HUDEP-2 (cell line): Measurements from ENCODE around the gene PRKN.

Source experiments
- DNase-seq, 76 experiments: peaks; one replicate each; lab custom pipeline; 2025; ENCODE audit not compliant: unreplicated experiment in 76 of 76; lab: John Stamatoyannopoulos, UW

The PRKN gene

GRCh38 chr6:162262466-162263196 lies 464.9 kb downstream of the PRKN start:
- no peak for DNase-seq

DNA sequence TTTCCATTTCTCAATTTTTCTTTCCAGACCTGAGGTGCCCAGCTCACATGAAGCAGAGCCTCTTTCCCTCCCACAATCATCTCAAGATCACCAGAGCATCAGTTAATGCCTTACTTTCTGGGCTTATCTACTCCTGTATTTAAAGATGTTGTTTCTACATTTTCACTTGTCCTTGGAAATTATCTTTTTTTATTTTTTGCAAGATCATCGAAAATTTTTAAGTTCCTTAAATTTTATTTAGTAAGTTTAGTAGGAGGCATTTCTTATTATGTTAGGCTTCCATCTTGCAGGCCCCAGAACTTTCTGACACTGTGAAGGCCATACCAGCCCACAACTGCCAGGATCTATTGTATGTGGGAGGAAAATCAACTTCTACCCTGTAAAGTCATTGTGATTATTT lies 466.0 kb downstream of the PRKN start:
- no peak for DNase-seq

GRCh38 chr6:162260027-162260426 lies 467.5 kb downstream of the PRKN start:
- DNase-seq: no peak

DNA sequence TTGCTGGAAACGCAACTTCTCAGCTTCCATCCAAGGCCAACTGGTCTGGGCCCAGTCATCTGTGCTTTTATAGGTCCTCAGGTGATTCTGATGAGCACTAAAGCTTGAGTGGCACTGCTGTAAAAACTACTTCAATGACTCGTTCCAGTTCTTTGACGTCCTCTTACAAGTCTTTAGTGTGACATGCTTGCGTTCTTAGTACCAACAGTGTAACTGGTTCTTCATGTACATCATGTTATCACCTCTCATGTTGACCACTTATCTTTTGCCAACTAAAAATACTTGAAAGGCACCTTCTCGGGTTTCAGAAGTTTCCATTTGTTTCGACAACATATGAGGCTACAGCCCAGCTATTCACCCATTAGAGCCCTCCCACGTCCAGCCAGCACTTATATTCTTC lies 468.9 kb downstream of the PRKN start:
- DNase-seq: no peak

DNA sequence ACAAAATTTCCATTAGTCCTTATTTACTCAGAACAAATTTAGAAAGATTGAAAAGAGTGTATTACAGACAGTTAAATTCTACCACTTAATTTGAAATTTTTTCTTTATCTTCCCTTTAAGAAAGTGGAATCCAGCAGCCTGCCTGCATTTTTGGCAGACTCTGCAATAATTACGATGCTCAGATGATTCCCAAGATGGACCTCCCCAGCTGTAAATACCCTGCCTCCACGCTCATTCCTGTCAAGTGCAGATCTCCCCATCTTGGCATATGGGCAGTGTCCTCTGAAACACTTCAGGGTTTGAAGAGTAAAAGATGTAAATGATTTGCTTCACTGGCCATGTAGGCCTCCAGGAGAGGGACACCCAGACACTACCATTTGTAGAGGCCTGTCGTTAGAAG lies 471.2 kb downstream of the PRKN start:
- no peak for DNase-seq

DNA sequence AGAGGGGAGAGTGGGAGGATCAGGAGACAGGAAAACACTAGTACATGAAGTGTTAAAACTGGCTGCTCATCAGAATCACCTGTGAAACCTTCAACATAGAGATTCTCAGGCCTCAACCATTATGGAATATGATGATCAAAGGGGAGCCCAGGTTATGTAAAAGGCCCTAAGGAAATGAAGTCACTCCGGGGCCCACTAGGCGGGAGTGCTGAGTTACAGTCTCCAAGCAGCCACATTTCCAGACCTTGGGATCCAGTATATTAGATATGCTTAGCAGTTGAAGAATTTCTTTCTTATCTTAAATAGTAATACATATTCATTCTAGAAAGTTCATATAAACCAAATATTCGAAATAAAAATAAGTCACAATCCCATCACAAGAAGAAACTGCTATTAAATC lies 476.3 kb downstream of the PRKN start:
- DNase-seq: no peak

DNA sequence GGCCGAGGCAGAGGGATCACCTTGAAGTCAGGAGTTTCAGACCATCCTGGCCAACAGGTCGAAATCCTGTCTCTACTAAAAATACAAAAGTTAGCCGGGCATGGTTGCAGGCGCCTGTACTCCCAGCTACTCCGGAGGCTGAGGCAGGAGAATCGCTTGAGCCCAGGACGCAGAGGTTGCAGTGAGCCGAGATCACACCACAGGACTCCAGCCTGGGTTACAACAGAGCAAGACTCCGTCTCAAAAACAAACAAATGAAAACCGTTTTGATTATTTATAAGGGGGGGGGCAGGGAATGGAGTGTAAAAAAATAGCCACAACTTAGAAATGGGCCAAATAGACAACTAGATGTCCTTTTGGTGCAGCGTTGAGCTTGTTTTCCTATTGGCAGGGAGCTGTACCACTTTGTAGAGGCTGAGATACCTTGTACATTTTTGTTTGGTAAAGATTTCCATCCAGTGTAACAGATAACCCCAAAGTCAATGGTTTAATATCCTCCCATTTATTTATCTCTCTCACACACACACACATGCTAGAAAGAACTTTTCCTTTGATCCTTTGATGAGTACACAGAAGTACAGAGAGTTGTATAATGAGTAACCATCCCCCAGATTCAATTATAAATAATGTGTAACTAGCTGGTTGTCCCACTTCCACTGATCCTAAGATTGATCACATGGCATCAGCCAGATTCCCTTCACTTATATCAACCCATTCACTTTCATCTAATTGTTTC lies 477.5 kb downstream of the PRKN start:
- DNase-seq: no peak

GRCh38 chr6:162245830-162246420 lies 481.6 kb downstream of the PRKN start:
- DNase-seq: no peak

DNA sequence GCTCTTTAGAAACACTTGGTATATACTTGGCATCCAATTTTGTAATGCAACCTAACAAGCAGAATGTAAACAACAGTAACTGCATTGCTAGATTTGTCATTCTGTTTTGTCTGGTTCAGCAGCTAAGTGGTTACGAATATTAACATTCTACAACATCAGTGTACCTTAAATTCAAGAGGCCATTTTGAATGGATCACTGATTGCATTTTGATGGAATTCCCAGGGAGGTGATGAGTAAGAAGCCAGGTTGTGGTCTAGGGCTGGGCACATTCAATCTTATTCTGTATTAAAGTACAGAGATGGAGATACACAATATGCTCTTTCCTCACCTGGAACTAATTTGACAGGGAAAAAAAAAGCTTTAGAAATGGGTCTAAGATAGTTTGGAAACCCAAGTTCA lies 483.5 kb downstream of the PRKN start:
- no peak for DNase-seq

- no peak for DNase-seq
Measured at GRCh38 chr6:162242915-162243314, 484.7 kb downstream of the PRKN start.

GRCh38 chr6:162239330-162239729 lies 488.2 kb downstream of the PRKN start:
- DNase-seq: no peak

- DNase-seq: no peak
Measured at GRCh38 chr6:162238675-162239074, 488.9 kb downstream of the PRKN start.

DNA sequence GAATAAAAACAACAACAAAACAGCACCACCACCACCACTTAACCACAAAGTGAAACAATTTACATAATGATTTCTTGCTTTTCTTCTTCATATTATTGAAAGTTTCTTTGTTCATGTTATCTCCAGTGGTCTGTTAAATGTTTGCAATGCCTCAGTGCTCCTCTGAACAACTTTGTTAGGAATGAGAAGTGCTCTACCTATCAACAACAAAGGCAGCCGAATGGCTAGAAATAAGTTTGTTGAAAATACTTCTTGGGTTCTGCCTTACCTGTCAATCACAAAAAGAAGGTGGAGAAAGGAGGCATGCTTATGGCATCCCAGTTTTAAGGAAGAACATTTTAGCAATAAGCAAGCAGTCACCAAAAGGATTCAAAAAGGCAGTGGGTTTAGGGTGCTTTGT lies 490.2 kb downstream of the PRKN start:
- no peak for DNase-seq

DNA sequence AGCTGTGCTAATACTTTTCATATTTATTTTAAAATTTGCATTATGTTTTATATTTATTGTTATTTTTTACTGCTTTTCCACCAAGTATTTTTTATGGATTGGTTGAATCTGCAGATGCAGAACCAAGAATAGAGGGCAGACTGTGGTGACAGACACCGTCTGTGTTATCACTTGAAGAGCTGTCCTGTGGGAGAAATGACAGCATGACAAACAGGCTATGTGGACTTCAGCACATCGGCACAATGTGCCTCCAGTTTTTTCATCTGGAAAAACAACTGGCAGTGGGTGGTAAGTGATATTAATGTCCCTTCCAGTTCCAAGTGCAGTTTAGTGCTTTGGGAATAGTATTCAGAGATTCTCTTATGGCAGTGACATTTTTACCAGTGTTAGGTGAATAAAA lies 492.9 kb downstream of the PRKN start:
- no peak for DNase-seq

DNA sequence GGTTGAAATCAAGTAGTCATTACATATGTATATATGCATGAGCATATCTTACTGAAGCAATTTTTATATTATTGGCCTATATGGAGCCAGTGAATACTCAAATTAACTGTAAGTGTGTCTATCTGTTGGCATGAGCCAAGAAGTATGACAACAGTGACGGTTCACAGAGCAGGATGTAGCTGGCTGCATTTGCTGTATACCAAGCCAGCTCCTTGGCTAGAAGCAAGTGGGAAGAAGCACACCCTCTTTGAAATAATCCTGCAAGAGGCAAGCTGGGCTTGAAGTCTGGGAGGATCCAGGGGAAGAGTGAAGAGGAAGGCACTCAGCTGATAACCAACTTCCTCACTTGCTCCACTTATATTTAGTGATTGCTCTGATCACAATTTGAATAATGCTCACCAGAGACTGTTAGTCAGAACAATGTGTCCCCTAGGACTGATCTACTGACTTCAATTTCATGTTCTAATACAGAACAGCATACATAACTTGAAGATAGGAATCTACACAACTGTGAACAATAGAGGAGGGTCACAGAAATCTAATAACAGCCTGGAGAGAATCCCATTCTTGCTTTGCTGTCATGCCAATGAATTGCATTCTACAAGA lies 497.3 kb downstream of the PRKN start:
- no peak for DNase-seq

- DNase-seq: no peak
Measured at GRCh38 chr6:162229093-162229492, 498.5 kb downstream of the PRKN start.

GRCh38 chr6:162226803-162227202 lies 500.8 kb downstream of the PRKN start:
- DNase-seq: no peak

GRCh38 chr6:162222521-162222920 lies 505.0 kb downstream of the PRKN start:
- DNase-seq: no peak

DNA sequence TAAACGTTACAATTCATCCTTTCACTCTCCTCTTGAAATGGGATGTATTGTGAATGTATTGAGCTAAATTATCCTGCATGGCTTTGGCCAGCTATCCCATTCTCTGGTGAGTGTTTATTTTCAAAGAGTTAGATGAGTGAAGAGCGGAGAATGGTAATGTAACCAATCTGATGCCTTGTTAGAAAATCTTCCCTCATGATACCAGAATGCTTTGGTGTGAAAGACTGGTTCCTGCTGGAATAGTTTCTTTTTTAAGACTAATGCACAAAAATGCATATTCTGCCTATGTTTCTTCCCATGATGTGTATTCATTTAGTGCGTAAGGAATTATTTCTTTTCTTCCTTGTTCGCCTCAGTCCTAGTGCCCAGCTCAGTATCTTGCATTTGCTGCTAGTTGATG lies 506.7 kb downstream of the PRKN start:
- DNase-seq: no peak

DNA sequence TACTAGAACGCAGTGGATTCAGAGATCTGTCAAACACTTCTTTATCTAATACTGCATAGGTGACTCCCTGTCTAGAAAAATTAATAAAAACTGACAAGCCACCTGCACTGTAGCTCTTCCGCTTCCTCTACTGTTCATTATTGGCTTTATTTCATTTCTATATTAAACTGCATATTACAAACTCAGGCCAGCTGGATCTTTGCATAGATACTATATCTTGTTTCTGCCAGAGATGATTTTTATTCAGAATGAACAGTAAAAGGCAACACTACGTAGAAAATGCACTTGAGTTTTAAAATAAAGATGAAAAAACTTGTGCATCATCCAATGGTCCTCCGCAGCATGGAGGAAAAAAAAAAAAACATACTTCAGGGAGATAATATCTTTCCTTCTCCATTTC lies 508.3 kb downstream of the PRKN start:
- no peak for DNase-seq

- no peak for DNase-seq
Measured at GRCh38 chr6:162217811-162218493, 509.6 kb downstream of the PRKN start.
